Measurements from ENCODE around the gene ATPAF2.

GRCh38 chr17:18028952-18029540, 9.9 kb downstream of the ATPAF2 start:
- TF ChIP-seq RAD21 (IDR thresholded peaks at IDR 0.05; ENCODE audit: low read depth) (no peak), TEAD4 (IDR thresholded peaks at IDR 0.05) (no peak), MAX (IDR thresholded peaks at IDR 0.05) (no peak), YY1 (IDR thresholded peaks at IDR 0.05; ENCODE audit: low read depth) (no peak), EP300 (IDR thresholded peaks at IDR 0.05; ENCODE audit: borderline replicate concordance) (no peak), TAF1 (IDR thresholded peaks at IDR 0.05; ENCODE audit: low read depth) (no peak), EGR1 (IDR thresholded peaks at IDR 0.05) (no peak), ZBTB7A (IDR thresholded peaks at IDR 0.05; ENCODE audit: low read depth) (no peak), CEBPB (IDR thresholded peaks at IDR 0.05) (no peak), NFIC (IDR thresholded peaks at IDR 0.05) (no peak), REST (IDR thresholded peaks at IDR 0.05; ENCODE audit: low read depth) (no peak)
